Activated naive CD8-positive, alpha-beta T cell treated with anti-CD3 and anti-CD28 coated beads, Interleukin-2, amount 50 U/mL, for 16 hours (primary cell): Measurements from ENCODE around the gene CARHSP1.
"Not testable (repeated sequence)": the region's sequence is repeated elsewhere in the genome, so short reads cannot be mapped to it uniquely, and the experiment has no call there.

Source experiments
- DNase-seq: peaks from one replicate; pipeline ENCODE4 v3.0.0-alpha.2; 2020; ENCODE audit warnings: low read depth, low spot score

CARHSP1 gene

DNA sequence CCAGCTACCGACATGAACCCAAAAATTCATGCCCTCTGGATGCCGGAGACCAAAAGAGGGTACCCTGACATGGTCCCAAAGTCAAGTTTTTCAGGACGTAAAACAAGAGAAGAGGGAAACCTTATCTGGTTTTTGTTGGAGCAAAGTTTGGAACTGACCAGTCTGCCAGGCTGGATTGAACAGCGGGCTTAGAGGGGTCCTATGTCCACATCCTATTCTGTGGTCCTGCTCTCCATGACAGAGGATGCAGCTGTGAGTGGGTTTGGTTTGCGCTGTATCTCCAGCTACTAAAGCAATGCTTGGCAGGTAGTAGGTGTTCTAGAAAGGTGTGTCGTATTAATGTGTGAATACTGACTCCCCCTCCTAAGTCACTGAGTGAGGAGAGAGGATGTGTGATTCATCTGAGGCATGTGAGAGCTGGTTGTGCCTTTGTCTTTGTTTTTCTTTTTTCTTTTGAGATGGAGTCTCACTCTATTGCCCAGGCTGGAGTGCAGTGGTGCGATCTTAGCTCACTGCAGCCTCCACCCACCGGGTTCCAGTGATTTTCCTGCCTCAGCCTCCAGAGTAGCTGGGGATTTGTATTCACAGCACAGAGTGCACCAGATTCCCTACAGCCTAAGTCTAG lies 40.2 kb downstream of the CARHSP1 start:
- DNase-seq = no peak

DNA sequence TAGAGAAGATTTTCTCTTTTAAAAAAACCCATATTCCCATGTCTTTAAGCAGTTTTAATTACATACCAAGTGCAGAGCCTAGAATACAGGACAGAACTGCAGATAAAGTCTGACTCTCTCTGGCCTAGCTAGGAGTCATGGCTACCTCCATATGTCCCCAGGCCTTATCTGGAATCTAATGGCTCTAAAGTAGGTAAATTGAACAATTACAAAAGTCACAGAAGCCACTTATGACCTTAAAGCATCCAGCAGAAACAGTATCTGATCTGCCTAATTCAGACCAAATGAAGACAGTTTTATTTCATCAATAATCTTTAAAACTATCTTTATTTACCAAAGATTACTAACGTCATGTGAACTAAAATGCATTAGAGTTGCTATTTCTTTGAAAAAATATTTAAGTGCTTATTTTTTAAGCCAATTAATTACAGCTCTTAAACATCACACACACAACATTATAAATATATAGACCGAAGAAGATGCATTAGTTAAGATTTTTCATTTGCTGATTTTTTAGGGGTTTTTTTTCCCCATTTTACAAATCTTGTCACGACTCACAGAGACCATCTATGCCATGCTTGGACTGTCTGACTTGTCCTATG lies 42.4 kb downstream of the CARHSP1 start:
- no peak for DNase-seq

DNA sequence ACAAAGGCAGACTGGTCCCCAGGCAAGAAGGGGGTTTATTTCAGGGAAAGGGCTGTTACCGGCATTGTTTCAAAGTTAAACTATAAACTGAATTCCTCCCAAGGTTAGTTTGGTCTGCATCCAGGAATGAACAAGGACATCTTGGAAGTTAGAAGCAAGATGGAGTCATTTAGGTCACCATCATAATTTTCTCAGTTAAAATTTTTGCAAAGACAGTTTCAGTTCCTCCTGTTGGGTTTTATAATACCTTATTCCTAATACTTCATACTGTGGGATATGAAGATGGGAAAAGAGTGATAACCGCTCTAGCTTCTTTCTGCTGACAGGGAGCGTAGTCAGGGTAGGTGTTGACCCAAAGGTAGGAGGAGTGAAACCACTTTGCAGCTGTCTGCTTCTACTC lies 46.4 kb downstream of the CARHSP1 start:
- DNase-seq = no peak

DNA sequence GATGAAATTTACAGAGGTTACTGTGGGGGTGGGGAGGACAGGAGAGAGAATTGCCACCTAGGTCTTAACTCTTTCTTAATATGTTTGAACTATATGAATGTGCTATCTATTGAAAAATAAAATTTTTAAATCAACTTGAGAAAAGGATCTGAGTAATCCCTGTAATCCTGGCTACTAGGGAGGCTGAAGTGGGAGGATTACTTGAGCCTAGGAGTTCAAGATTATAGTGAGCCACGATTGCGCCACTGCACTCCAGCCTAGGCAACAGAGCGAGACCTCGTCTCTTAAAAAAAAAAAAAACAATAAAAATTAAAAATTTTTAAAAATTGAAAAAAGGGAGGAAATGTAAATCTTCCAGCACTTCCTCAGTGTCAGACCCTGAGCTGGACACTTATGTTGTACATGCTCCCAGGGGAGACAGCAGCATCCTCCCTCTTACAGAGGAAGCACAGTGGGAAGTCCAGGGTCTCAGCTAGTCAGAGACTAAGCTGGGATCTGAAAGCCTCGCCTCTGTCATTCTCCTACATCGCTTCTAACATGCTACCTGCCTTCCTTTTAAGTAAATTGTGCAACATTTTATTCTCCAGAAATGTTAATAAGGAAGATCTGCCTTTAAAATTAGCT lies 49.3 kb downstream of the CARHSP1 start:
- no peak for DNase-seq

DNA sequence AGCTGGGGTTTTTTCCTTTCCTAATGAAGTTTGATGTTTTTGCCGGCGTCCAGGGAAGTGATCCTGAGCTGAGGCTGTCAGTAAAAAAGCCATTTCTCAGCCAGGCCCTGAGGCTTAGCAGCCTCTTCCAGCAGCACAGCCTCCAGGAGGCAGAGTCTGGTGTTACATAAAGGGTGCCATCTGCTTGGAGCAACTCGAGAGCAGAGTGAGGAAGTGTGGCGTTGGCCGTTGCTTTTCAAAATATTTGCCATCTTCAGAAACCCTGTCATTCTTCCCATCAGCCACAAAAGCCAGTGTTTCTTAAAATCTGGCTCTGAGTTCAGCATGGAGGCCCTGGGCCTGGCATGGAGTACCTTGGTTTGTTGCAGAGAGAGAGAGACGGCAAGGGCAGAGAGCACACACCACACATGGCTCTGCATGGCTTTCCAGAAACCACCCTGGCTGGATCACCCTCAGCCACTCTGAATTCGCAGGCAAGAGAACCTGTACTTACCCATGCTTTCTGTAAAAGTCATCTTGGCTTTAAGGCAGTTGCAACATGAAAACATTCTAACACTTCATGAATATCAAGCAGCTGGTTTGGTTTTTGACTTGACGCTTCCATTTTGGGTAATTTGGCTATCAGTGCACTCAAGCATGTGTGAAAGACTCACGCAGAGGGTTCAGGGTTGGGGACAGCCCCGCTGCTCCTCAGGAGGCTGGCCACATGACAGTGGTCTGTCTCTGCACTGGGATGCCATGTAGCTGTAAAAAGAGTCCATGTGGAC lies 50.1 kb downstream of the CARHSP1 start:
- DNase-seq = no peak

DNA sequence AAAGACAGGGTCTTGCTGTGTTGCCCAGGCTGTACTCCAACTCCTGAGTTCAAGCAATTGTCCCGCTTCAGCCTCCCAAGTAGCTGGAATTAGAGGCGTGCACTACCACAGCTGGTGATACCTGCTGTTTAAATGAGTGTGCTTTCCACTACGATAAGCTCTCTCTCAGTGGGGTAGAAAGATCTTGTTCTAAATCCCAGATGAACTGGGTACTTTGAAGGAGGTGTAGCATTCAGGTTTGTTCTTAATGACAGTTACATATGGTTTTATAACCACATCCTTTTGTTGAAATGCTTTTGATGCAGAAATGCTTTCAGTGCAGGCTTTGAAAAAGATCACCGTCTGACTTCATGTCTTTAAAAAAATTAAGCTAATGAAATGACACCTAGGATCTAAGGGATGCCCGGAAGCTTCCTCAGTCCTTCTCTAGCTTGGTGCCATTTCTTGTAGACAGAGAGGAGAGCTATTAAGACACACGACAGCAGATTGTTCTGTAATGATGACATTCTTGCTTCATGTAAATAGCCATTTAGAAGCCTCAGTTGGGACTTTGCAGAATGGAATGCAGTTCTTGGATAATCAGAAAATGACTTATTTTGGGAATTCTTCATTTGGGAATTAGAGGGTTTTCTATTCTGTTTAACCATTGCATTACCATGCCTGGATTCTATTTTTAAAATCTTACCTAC lies 51.7 kb downstream of the CARHSP1 start:
- no peak for DNase-seq

DNA sequence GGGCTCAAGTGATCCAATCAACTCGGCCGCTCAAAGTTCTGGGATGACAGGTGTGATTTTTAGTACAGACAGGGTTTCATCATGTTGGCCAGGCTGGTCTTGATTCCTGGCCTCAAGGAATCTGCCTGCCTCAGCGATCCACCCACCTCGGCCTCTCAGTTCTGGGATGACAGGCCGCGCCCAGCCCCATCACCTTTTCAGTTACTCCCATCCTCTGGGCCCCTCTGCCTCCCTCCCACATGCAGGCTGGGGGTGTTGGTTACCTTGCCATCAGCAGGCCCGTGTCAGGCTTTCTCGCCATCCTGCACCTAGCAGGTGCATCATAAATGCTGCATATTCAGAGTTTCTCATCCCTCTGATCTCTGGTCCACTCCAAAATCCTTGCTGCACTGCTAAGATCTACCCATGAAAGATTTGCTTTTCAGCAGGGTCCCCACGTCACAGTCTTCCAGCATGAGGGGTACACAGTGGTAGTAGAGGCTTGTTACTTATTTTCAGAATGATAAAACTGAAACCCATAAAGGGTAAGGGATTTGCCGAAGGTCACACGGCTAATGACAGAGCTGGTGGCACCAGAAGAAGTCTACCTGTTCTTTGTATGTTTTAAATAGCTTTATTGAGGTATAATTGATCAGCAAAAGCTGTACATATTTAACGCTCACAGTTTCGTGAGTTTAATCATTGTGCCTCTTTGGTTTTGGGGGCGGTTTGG lies 54.6 kb downstream of the CARHSP1 start:
- DNase-seq = no peak

DNA sequence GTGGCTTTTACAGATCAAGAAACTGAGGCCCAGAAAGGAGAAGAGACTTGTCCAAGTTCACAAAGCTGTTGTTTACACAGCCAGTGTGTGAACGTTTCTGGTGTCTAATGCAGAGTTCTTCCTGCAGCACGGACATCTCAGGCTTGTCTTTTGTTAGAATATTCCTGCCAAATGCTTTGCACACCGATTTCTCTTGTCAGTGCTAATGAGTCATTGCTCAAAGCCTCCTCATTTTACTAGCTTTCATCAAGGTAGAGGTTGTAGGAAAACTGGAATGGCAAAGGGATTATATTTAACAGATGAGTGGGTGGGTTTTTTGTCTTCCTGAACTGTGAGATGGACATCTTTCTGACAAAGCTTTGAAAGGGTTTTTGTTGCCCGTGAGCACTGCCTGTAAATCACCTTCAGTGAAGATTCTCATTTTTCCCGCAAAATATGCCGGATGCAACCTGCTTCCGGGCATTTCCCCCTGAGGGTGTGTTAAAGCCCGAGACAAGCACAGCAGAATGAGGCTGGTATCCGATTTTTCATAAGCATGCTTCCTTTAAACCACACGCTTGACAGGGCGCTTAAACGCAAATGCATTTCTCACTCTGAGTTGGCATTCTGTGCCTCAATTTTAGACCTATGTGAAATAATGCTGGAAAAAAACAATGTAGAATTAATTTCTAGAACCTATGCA lies 56.5 kb downstream of the CARHSP1 start:
- no peak for DNase-seq

DNA sequence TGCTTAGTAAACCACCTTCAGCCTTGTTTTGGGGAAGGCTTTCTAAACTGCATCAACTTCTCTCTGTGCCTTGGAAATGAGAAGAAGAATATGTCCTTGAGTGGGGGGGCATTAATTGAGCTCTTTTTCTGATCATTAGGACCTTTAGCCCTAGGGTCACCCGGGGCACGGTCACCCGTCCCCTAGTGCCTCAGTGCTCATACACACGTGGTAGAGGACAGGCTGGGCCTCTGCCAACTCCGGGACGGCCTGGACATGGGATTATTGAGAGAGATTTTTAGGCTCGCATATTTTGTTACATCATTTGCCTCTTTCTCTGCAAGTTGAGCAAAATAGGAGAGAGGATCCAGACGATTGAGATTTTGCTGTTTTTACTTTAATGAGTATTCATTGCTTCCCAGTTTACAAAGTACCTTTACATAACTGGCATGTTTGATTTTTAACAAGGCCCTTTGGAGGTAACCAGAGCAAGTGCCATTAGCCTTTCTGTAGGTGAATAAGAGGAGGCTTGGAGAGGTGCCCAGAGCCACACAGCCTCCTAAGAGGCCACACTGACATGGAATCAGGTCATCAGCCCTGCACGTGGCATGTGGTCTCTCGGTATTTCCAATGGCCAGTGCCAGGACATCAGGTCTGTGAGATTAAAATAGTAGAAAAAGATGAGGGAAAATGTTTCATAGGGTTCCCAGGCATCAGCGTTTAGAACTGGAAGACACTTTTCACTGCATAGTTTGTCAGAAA lies 60.0 kb downstream of the CARHSP1 start:
- DNase-seq = no peak

DNA sequence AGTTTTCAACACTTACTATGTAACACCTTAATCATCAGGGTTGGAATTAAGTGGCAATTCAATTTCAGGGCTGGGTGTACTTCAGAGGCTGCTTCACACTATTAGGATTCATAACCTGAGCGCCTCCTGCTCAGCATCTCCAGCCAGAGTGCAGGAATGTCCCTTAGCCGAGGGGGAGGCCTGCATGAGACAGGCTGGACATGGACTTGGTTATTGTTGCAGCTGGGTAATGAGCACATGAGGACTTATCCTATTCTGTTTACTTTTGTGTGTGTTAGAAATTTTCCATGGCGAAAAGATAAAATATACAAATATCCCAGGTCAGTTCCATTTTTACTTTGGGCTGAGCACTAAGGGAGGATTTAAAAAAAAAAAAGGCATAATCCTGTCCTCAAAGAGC lies 60.8 kb downstream of the CARHSP1 start:
- DNase-seq = no peak

DNA sequence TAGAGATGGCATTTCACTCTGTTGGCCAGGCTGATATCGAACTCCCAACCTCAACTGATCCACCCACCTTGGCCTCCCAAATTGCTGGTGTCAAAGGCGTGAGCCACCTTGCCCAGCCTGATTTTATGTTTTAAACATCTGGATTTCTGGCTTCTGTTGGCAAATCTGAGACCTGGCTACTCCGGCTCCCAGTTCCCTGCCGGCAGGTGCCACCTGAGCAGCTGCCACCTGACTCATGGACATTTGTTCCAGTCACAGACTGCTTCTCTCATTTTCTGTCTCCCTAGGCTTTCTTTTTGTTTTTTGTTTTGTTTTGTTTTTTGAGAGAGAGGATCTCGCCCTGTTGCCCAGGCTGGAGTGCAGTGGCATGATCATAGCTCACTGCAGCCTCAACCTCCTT lies 61.6 kb downstream of the CARHSP1 start:
- no peak for DNase-seq

DNA sequence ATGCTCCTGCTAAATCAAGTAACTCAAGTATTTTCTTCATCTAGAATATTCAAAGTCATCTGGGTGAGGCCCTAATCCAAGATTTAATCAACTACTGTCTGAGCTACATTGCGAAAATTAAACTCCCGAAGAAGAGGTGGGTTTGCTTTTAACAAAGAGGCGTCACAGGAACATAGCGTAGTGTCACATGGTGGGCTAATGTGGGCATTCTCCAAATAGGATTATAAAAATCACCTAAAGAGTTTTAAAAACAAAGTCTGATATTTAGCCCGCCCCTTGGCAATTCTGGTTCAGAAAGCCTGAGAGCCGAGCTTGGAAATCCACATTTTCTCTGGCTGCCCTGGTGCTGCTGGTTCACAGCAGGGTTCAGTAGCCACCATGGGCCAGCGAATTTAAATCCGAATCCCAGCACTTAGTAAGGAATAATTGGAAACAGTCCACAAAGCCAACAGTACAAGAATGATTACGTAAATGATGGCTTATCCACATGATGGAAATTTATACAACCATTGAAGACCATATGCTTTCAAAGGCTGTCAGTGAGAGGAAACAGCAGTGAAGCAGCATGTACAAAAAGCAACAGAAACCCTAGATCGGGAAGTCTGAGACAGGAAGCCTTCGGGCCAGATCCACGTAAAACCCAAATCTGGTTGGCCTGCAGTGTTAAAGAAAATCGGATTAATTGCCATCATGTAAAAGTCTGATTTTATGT lies 62.4 kb downstream of the CARHSP1 start:
- DNase-seq = no peak

DNA sequence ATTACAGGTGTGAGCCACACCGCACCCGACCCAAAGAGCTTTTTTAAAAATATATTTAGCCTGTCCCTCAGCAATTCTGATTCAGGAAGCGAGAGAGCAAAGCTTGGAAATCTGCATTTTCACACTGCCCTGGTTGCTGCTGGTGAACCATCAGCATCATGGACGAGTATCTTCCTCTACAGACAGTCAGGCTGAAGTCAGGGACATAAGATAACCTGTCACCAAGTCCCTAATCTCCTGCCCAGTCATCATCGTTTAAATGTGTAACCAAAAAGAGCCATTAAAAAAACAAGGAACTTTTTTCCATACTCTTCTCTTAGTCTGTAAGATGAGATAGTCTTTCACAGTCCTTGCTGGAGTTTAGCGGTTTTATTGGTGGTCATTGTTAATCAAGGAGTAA lies 64.5 kb downstream of the CARHSP1 start:
- DNase-seq = no peak

DNA sequence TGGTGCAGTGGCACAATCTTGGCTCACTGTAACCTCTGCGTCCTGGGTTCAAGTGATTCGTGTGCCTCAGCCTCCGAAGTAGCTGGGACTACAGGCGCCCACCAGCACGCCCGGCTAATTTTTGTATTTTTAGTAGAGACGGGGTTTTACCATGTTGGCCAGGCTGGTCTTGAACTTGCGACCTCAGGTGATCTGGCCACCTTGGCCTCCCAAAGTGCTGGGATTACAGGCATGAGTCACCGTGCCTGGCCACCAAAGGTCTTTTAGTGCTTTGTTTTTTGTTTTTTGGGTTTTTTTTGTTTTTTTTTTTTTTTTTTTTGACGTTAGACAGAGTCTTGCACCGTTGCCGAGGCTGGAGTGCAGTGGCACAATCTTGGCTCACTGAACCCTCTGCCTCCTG lies 65.1 kb downstream of the CARHSP1 start:
- DNase-seq = not testable (repeated sequence)
